ENCODE data around the gene AFF3.
"Not testable (repeated sequence)": the region's sequence is repeated elsewhere in the genome, so short reads cannot be mapped to it uniquely, and the experiment has no call there.

Gene AFF3

DNA sequence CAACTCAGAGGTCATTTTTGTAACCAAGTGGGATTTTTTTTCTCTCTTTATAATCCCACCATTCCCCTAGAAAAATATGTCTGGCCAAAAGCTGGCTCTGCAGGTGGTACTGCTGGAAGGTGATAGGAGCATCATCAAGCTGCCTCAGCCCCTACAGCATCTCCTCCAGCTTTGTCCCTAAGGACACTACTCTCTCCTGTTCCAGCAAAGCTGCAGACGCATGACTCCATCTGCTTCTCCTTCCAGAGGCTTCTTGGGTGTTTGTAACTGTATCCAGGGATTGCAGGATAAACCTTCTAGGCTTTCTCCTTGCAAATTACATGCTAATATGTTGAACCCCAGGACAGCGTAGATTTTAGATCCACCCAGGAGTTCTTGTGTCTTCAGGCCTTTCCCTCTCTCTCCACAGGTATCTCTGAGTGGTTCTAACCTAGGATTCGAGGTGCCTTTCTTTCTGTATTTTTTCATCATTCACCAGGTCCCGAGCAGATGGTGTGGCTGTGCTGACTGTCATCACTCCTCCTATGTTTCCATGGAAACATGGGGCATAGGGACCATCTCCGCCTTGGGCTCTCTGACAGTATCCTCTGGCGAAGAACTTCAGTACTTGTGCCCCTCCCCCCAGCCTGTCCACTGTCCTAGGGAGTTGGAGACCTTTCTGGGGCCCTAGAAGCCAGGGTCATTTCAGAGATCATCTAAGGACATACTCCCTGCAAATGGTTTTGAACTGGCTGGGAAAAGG lies 34.3 kb downstream of the AFF3 start:
- no peak for DNase-seq (ENCODE audit: extremely low read depth, low read depth)
- TF ChIP-seq CTCF (IDR thresholded peaks at IDR 0.05; ENCODE audit: low read depth, low read length) = no peak

DNA sequence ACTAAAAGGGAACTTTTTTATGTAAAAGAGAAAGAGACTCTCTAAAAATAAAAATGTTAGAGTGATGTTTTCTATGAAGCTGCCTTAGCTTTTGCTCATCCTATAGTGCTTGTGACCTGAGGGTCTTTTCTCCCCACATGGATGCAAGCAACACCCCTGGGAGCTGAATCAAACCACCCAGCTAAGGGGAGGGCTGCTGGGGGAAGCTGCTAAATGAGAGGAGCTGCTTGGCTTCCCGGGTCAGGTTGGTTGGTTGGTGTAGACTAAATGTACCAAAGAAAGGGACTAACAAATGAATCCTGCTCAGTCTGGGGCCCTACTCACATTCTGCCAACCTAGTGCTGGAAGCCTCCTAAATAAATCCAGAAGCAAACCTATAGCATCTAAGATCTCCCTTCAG lies 35.0 kb downstream of the AFF3 start:
- TF ChIP-seq CTCF (IDR thresholded peaks at IDR 0.05; ENCODE audit: low read depth, low read length) = no peak
- DNase-seq (ENCODE audit: extremely low read depth, low read depth) = no peak

GRCh38 chr2:100106460-100106859 lies 35.9 kb downstream of the AFF3 start:
- no peak for TF ChIP-seq CTCF (IDR thresholded peaks at IDR 0.05; ENCODE audit: low read depth, low read length)
- no peak for DNase-seq (ENCODE audit: extremely low read depth, low read depth)

GRCh38 chr2:100105678-100106054 lies 36.7 kb downstream of the AFF3 start:
- DNase-seq (ENCODE audit: extremely low read depth, low read depth) = no peak
- TF ChIP-seq CTCF (IDR thresholded peaks at IDR 0.05; ENCODE audit: low read depth, low read length) = no peak

- DNase-seq (ENCODE audit: extremely low read depth, low read depth) = no peak
- no peak for TF ChIP-seq CTCF (IDR thresholded peaks at IDR 0.05; ENCODE audit: low read depth, low read length)
Measured at GRCh38 chr2:100104718-100105677, 37.4 kb downstream of the AFF3 start.

DNA sequence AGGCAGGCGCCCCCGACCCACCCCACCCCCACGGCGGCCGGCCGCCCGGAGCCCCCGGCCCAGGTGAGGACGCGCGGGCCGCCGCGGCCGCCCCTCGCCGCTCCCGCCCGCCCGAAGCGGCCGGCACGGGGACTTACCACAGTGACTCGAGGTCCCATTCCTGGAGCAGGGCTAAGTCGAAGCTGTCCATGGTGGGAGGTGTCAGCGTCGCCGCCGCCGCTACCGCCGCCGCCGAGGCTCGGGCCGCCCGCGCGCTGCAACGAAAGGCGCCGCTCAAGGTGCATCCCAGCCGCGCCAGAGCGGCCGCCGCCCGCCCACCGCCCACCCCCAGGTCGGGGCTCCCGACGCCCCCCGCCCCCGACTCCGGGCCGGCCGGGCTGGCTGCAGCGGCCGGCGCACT lies 38.1 kb downstream of the AFF3 start:
- DNase-seq (ENCODE audit: extremely low read depth, low read depth) = not testable (repeated sequence)

GRCh38 chr2:100103527-100104252 lies 38.7 kb downstream of the AFF3 start:
- not testable (repeated sequence) for DNase-seq (ENCODE audit: extremely low read depth, low read depth)

DNA sequence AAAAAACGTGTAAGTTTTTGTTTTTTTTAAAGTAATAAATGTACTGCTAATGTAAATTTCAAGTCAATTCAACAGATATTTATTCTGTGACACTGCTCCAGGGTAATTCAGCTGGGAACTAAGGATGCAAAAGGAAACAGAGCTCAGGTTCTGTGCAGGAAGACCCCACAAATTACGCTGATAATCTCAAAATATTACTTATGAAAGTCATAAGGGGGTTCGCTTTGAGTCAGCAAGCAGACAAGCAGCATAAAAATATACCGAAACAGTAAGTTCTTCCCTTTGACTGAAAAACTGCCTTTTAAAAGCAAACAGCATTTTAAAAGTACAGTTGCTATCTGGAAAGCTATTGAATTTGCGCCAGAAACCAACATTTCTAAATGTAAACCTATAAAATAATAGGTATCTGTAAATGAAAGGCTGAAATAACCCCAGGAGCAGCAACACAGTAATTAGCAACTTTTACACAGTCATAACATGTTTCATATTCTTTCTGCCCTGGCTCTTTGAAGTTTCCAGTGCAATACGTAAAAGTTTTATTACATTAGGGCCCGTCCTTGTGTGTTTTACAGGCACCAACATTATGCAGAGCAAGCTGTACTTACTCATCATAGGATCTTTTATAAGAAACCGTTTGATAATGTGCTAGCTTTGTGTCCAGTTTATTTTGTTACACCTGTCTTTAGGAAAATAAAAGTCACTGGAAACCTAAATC lies 39.8 kb downstream of the AFF3 start:
- not testable (repeated sequence) for DNase-seq (ENCODE audit: extremely low read depth, low read depth)

DNA sequence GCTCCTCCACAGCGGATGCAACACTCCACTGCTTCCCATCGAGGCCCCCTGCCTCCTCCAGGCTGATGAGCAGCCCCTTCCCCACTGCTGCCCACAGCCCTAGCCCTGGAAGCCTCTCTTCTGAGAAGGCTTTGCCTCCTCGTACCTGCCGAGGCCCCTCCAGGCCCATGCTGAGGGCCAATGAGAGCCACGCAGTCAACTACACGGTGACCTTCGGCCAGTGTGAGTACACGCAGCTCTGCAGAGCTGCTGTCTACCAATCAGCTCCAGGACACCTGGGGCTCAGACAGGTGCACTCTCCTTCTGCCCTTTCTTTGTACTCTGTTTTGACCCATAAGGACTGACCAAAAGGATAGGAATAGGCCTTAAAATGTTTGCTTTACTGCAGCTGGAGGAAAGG lies 43.5 kb downstream of the AFF3 start:
- DNase-seq (ENCODE audit: extremely low read depth, low read depth) = not testable (repeated sequence)

DNA sequence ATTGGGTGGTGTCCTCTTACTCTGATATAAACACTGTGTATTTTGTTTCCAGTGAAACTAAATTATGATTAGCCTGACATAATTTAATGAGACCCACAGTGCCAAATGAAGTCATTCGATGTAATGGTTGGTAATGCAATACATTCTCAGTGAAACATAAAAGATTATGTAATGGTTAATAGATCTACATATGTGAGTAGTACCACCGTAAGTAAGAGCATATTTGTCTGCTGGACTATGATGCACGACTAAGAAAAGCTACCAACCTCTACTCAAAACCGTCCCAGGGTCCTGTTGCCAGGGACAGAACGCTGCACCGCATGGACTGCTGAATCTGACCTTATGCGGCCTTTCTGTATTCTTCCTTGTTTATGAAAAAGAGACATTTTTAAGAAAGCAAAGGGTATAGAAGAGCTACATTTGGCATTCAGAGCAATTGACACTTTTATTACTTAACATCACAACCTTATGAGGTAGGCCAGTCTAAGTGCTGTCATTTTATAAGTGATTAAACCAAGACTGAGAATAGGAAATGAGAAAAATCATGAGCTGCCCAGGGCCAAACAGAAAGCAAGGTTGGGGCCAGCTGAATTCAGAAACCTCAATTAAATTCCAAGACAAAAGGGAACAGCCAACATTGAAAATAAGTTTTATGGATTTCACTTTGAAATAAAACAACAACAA lies 44.6 kb downstream of the AFF3 start:
- DNase-seq (ENCODE audit: extremely low read depth, low read depth) = not testable (repeated sequence)

GRCh38 chr2:100095845-100096244 lies 46.5 kb downstream of the AFF3 start:
- DNase-seq (ENCODE audit: extremely low read depth, low read depth) = not testable (repeated sequence)

- DNase-seq (ENCODE audit: extremely low read depth, low read depth) = not testable (repeated sequence)
Measured at GRCh38 chr2:100091807-100092206, 50.6 kb downstream of the AFF3 start.

Measured in AG09319 (cell line).